ENCODE data around the gene CASP10. TPM values are rescaled to one million over a fixed set of nuclear protein-coding genes. Genes with fewer than 3 reads are reported as not detected.
A peak's percentile ranks its signal among the peaks of the same experiment; 100 is the strongest.

CASP10 gene
- total RNA-seq, 1 donor from 2014 or later = 5.4 TPM

- DNase-seq (ENCODE audit: low spot score) (no peak), ATAC-seq (peak; percentile 48)
Measured at GRCh38 chr2:201257381-201257955, 74.5 kb downstream of the CASP10 start.

- DNase-seq (ENCODE audit: low spot score) (peak; percentile 68), ATAC-seq (peak; percentile 70)
Measured at GRCh38 chr2:201257956-201258665, 75.2 kb downstream of the CASP10 start.

GRCh38 chr2:201258666-201259615 is 76.0 kb downstream of the CASP10 start:
- DNase-seq (ENCODE audit: low spot score) (no peak), ATAC-seq (no peak)

GRCh38 chr2:201260302-201260800 is 77.4 kb downstream of the CASP10 start, which contains the start of gene CASP8:
TSS of gene CASP8 (plus strand) at chr2:201260536. CDS start at chr2:201266487, 5,951 bp downstream.
- peak; percentile 27 for ATAC-seq

GRCh38 chr2:201261471-201261870 is 78.5 kb downstream of the CASP10 start:
- DNase-seq (ENCODE audit: low spot score) (no peak), ATAC-seq (no peak)

More at GRCh38 chr2:201260302-201260800, 77.4 kb downstream of the CASP10 start, which contains the start of gene CASP8:
- no peak for DNase-seq (ENCODE audit: low spot score)

- DNase-seq (ENCODE audit: low spot score) (no peak), ATAC-seq (no peak)
Measured at GRCh38 chr2:201261906-201262305, 79.0 kb downstream of the CASP10 start.

- no peak for DNase-seq (ENCODE audit: low spot score)
- ATAC-seq = no peak
Measured at GRCh38 chr2:201262718-201263117, 79.8 kb downstream of the CASP10 start.

- DNase-seq (ENCODE audit: low spot score) = no peak
- ATAC-seq = no peak
Measured at GRCh38 chr2:201263779-201264178, 80.8 kb downstream of the CASP10 start.

GRCh38 chr2:201264472-201265173 is 81.7 kb downstream of the CASP10 start:
- no peak for ATAC-seq

GRCh38 chr2:201266629-201267028 is 83.7 kb downstream of the CASP10 start:
- no peak for ATAC-seq
- no peak for DNase-seq (ENCODE audit: low spot score)

More at GRCh38 chr2:201264472-201265173, 81.7 kb downstream of the CASP10 start:
- no peak for DNase-seq (ENCODE audit: low spot score)

GRCh38 chr2:201267278-201268030 is 84.5 kb downstream of the CASP10 start:
- DNase-seq (ENCODE audit: low spot score) (no peak), ATAC-seq (no peak)

- DNase-seq (ENCODE audit: low spot score) (no peak), ATAC-seq (peak; percentile 75)
Measured at GRCh38 chr2:201269764-201270163, 86.8 kb downstream of the CASP10 start.

GRCh38 chr2:201270293-201271001 is 87.5 kb downstream of the CASP10 start:
- no peak for DNase-seq (ENCODE audit: low spot score)
- ATAC-seq = no peak

- DNase-seq (ENCODE audit: low spot score) = no peak
- no peak for ATAC-seq
Measured at GRCh38 chr2:201271917-201272316, 89.0 kb downstream of the CASP10 start.

GRCh38 chr2:201273330-201273983 is 90.5 kb downstream of the CASP10 start:
- DNase-seq (ENCODE audit: low spot score) = no peak
- no peak for ATAC-seq

- ATAC-seq = no peak
- DNase-seq (ENCODE audit: low spot score) = no peak
Measured at GRCh38 chr2:201275069-201275468, 92.1 kb downstream of the CASP10 start.

- no peak for DNase-seq (ENCODE audit: low spot score)
- no peak for ATAC-seq
Measured at GRCh38 chr2:201275990-201276389, 93.0 kb downstream of the CASP10 start.

GRCh38 chr2:201276511-201276910 is 93.6 kb downstream of the CASP10 start:
- DNase-seq (ENCODE audit: low spot score) = no peak
- ATAC-seq = no peak

All from left lobe of liver (tissue), 2 donors.